Thoracic aorta (tissue), 2 donors: Measurements from ENCODE around the gene SLPI. TPM values are rescaled to one million over a fixed set of nuclear protein-coding genes. Genes with fewer than 3 reads are reported as not detected.

Experiments
- ATAC-seq: fragments of 150-250 bp; one replicate; pipeline ENCODE4 v1.8.0; 2017; ENCODE audit warnings: low read depth; ENCODE audit not compliant: insufficient number of reproducible peaks, low FRiP score
- DNase-seq: peaks from one replicate; pipeline ENCODE4 v3.0.0-alpha.2; 2020; ENCODE audit warnings: low spot score
- H3K27ac ChIP-seq, 2 donors: fragments of 200-600 bp; sonication (generic); 1 replicate in 1 of 2; 2 replicates in 1 of 2; pipeline ENCODE4 v1.5.1; 2016; ENCODE audit warnings: mild to moderate bottlenecking in 2 of 2, moderate library complexity in 2 of 2
- H3K27me3 ChIP-seq: fragments of 200-600 bp; sonication (generic); replicated peaks from 2 replicates; pipeline ENCODE4 v1.6.0; 2016; ENCODE audit warnings: mild to moderate bottlenecking; ENCODE audit not compliant: insufficient read depth
- H3K36me3 ChIP-seq: fragments of 200-600 bp; sonication (generic); one replicate; pipeline ENCODE4 v1.5.1; 2016
- H3K4me1 ChIP-seq, 2 donors: fragments of 200-600 bp; sonication (generic); 1 replicate in 1 of 2; 2 replicates in 1 of 2; pipeline versions ENCODE4 v1.5.1 to v1.6.0; 2016; ENCODE audit warnings: low read depth in 2 of 2, mild to moderate bottlenecking in 1 of 2; ENCODE audit not compliant: control insufficient read depth in 1 of 2
- H3K4me3 ChIP-seq: fragments of 200-600 bp; sonication (generic); 2 replicates; pipeline ENCODE4 v1.5.1; 2016; ENCODE audit warnings: mild to moderate bottlenecking
- H3K9me3 ChIP-seq: fragments of 200-600 bp; sonication (generic); 2 replicates; pipeline ENCODE4 v1.5.1; 2016
- total RNA-seq, 2 donors: library from RNA; depleted of rRNA; stranded (reverse); fragments of >200 nt; gene quantifications; one replicate each; pipeline versions ENCODE4 v1.1.0 to v1.2.3, GENCODE V29; 2016
- TF ChIP-seq, protein P1 (sequence below): fragments of 200-600 bp; sonication (generic); IDR thresholded peaks from one replicate; pipeline ENCODE4 v1.5.1; 2019; ENCODE audit warnings: antibody characterized with exemption

The SLPI gene
- total RNA-seq, 2 donors from 2014 or later = 44.3 to 56.0 TPM

DNA sequence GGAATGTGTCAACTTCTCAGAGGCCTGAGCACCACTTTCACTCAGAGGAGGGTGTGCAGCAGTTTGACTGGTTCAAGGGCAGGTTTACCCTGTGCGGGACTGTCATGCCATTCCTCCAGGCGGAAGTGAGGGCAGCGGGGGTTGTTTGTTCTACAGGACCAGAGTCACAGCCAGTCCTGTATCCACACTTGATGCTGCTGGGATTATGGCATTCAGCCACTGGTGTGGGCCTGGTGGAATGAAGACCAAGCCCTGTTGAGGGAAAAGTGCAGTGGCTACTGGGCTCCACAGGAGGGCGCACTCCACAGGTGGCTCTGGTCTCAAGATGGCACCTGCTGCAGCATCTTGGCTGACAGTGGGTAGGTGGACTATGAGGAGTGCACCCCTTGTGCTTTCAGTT, 18.4 kb downstream of the SLPI start:
- TF ChIP-seq, protein P1, sequence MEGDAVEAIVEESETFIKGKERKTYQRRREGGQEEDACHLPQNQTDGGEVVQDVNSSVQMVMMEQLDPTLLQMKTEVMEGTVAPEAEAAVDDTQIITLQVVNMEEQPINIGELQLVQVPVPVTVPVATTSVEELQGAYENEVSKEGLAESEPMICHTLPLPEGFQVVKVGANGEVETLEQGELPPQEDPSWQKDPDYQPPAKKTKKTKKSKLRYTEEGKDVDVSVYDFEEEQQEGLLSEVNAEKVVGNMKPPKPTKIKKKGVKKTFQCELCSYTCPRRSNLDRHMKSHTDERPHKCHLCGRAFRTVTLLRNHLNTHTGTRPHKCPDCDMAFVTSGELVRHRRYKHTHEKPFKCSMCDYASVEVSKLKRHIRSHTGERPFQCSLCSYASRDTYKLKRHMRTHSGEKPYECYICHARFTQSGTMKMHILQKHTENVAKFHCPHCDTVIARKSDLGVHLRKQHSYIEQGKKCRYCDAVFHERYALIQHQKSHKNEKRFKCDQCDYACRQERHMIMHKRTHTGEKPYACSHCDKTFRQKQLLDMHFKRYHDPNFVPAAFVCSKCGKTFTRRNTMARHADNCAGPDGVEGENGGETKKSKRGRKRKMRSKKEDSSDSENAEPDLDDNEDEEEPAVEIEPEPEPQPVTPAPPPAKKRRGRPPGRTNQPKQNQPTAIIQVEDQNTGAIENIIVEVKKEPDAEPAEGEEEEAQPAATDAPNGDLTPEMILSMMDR = no peak
- no peak for ATAC-seq

DNA sequence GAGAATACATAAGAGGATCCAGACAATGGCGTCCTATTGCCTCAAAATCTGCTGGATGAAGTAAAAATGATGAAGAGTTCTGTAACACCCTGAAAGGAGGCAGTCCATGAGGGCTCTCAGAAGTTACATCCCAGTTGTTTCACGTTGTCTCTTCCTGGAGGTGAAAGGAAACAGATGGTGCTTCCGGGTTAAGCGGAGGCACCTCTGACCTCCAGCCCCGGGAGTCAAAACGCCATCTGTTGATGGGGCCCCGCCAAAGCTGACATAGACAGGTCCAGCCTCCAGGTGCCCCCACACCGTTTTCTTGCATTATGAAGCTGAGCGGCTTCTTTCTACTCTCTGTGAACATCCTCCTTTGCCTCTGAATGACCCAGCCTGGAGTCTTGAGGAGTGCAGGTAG, 23.7 kb downstream of the SLPI start:
- ATAC-seq (no peak), DNase-seq (no peak)
- Histone ChIP-seq H3K4me1 (no peaks in the 10 kb centered on the region), H3K27ac (no peak overlapping the region), H3K36me3 (no peaks in the 10 kb centered on the region), H3K9me3 (peaks cover 4% of the 10 kb centered on the region), H3K4me3 (no peak overlapping the region), H3K27me3 (no peaks in the 10 kb centered on the region)
- TF ChIP-seq, protein P1 = no peak

More for the DNA sequence above, 18.4 kb downstream of the SLPI start:
- Histone ChIP-seq H3K36me3 (no peaks in the 10 kb centered on the region), H3K27ac (no peak overlapping the region), H3K9me3 (peaks cover 4% of the 10 kb centered on the region), H3K27me3 (no peaks in the 10 kb centered on the region), H3K4me1 (no peaks in the 10 kb centered on the region), H3K4me3 (no peak overlapping the region)
- no peak for DNase-seq

- ATAC-seq (no peak), DNase-seq (no peak)
- Histone ChIP-seq H3K27ac (no peak overlapping the region), H3K27me3 (no peaks in the 10 kb centered on the region), H3K4me3 (no peak overlapping the region), H3K36me3 (no peaks in the 10 kb centered on the region), H3K9me3 (no peaks in the 10 kb centered on the region), H3K4me1 (no peaks in the 10 kb centered on the region)
- TF ChIP-seq, protein P1 = no peak
Observed at GRCh38 chr20:45229264-45230056, 24.9 kb downstream of the SLPI start.

GRCh38 chr20:45226287-45226686, 28.1 kb downstream of the SLPI start:
- H3K36me3 ChIP-seq = no peaks in the 10 kb centered on the region
- no peak for DNase-seq
- H3K4me3 ChIP-seq = no peak overlapping the region
- no peaks in the 10 kb centered on the region for H3K9me3 ChIP-seq
- ATAC-seq = no peak
- no peaks in the 10 kb centered on the region for H3K4me1 ChIP-seq
- H3K27me3 ChIP-seq = no peaks in the 10 kb centered on the region
- TF ChIP-seq, protein P1 = no peak
- H3K27ac ChIP-seq = no peak overlapping the region

DNA sequence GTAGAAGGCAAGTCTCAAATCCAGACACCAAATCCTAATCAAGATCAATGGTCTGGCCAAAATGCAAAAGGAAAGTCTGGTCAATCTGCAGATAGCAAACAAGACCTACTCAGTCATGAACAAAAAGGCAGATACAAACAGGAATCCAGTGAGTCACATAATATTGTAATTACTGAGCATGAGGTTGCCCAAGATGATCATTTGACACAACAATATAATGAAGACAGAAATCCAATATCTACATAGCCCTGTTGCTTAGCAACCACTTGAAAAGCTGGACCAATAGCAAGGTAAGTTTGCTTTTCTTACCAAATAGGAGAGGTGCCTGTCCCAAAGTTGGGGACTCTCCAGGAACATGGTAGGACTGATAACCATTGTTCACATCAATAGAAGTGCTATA, 31.2 kb downstream of the SLPI start:
- no peaks in the 10 kb centered on the region for H3K9me3 ChIP-seq
- no peak overlapping the region for H3K4me3 ChIP-seq
- H3K27me3 ChIP-seq = no peaks in the 10 kb centered on the region
- no peaks in the 10 kb centered on the region for H3K4me1 ChIP-seq
- no peaks in the 10 kb centered on the region for H3K36me3 ChIP-seq
- ATAC-seq (no peak), DNase-seq (no peak)
- H3K27ac ChIP-seq = no peak overlapping the region
- TF ChIP-seq, protein P1 = no peak
